ENCODE data around the gene TGIF2LY. TPM values are rescaled to one million over a fixed set of nuclear protein-coding genes. Genes with fewer than 3 reads are reported as not detected.
"Not testable (repeated sequence)": the region's sequence is repeated elsewhere in the genome, so short reads cannot be mapped to it uniquely, and the experiment has no call there.

The TGIF2LY gene
- not detected for polyA plus RNA-seq (ENCODE audit: low read depth in 6 of 6)

DNA sequence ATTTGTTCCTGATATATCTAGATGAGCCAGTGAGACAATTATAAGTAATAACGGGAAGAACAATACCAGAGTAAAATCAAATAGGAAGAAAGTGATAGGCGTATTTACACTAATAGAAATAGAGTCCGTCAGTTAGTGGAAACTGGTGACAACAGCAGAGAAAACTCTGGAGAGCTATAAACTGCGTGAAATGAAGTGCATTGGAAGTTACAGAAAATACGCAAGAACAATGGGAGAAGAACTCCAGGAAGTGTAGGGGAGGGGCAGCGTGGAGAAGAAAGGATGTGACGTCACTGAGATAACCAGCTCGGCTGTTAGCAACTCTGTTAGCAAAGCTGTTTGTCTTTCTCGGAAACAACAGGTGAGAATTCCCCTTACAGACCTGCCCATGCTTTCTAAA, at the start of gene TGIF2LY:
TGIF2LY (plus strand) TSS at position 301 of the 400 bp plus-strand sequence. CDS start 178 bp downstream, outside the sequence.
- not testable (repeated sequence) for H3K4me3 Mint-ChIP-seq; DNase-seq; H3K36me3 Mint-ChIP-seq; H3K4me1 Mint-ChIP-seq; ATAC-seq (ENCODE audit: low read depth in 2 of 2); H3K9me3 Mint-ChIP-seq; H3K27ac Mint-ChIP-seq; H3K27me3 Mint-ChIP-seq

Data from naive B cell (primary cell).